BE2C (cell line): ENCODE measurements around the gene RAPGEF2.

Source experiments
- DNase-seq: peaks from one replicate; pipeline ENCODE4 v3.0.0-alpha.2; 2020
- H3K27me3 ChIP-seq: fragments of 250-450 bp; sonication (Bioruptor Pico); 2 replicates; pipeline ENCODE4 v1.5.1; 2020; ENCODE audit warnings: mild to moderate bottlenecking
- H3K36me3 ChIP-seq: fragments of 250-450 bp; sonication (Bioruptor Pico); 2 replicates; pipeline ENCODE4 v1.5.1; 2020; ENCODE audit warnings: mild to moderate bottlenecking
- H3K4me1 ChIP-seq: fragments of 250-450 bp; sonication (Bioruptor Pico); 2 replicates; pipeline ENCODE4 v1.5.1; 2020
- H3K4me3 ChIP-seq: 2 replicates; pipeline ENCODE4 v1.5.1; 2011; ENCODE audit warnings: low read depth, low read length
- H3K9me3 ChIP-seq: fragments of 250-450 bp; sonication (Bioruptor Pico); 2 replicates; pipeline ENCODE4 v1.5.1; 2020
- CTCF ChIP-seq: IDR thresholded peaks from 2 replicates; pipeline ENCODE4 v1.5.1; 2012; ENCODE audit warnings: mild to moderate bottlenecking, low read depth, low read length

RAPGEF2 gene

DNA sequence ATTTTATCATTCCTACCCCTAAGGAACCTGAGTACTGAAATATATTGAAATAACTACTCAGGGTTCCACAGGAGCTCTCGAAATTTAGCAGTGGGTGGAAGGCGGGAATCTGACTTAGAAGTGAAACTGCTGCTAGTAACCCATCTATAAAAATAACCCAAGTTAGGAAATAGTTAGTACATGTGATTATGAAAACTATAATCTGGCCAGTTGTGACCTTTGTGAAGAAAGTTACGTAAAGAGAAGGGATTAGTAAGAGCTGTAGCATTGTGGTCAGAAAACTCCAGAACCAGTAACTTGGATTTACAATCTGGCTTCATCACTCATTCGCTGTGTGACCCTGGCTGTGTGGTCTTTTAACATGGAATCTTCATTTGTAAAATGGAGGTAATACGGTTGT lies 175.5 kb downstream of the RAPGEF2 start:
- Histone ChIP-seq H3K4me3 (no peak overlapping the region), H3K36me3 (peaks cover 29% of the 10 kb centered on the region), H3K4me1 (peaks cover 6% of the 10 kb centered on the region; the same call in 1 of the 2 replicates), H3K9me3 (no peaks in the 10 kb centered on the region), H3K27me3 (no peaks in the 10 kb centered on the region)
- TF ChIP-seq CTCF = no peak
- DNase-seq = no peak

- Histone ChIP-seq H3K36me3 (peaks cover 29% of the 10 kb centered on the region), H3K27me3 (no peaks in the 10 kb centered on the region), H3K4me3 (no peak overlapping the region), H3K9me3 (no peaks in the 10 kb centered on the region), H3K4me1 (peaks cover 6% of the 10 kb centered on the region; the same call in 1 of the 2 replicates)
- no peak for TF ChIP-seq CTCF
- no peak for DNase-seq
Observed at GRCh38 chr4:159279084-159279483, 176.2 kb downstream of the RAPGEF2 start.

- Histone ChIP-seq H3K27me3 (no peaks in the 10 kb centered on the region), H3K9me3 (no peaks in the 10 kb centered on the region), H3K4me3 (no peak overlapping the region), H3K36me3 (peaks cover 26% of the 10 kb centered on the region), H3K4me1 (no peaks in the 10 kb centered on the region; the same call in 1 of the 2 replicates)
- no peak for TF ChIP-seq CTCF
- DNase-seq = no peak
Observed at GRCh38 chr4:159280442-159281172, 177.7 kb downstream of the RAPGEF2 start.

- no peaks in the 10 kb centered on the region for H3K27me3 ChIP-seq
- TF ChIP-seq CTCF = no peak
- H3K4me1 ChIP-seq = no peaks in the 10 kb centered on the region; the same call in 1 of the 2 replicates
- H3K9me3 ChIP-seq = no peaks in the 10 kb centered on the region
- DNase-seq = no peak
- H3K36me3 ChIP-seq = peaks cover 27% of the 10 kb centered on the region
- no peak overlapping the region for H3K4me3 ChIP-seq
Observed at GRCh38 chr4:159281771-159282170, 178.9 kb downstream of the RAPGEF2 start.

DNA sequence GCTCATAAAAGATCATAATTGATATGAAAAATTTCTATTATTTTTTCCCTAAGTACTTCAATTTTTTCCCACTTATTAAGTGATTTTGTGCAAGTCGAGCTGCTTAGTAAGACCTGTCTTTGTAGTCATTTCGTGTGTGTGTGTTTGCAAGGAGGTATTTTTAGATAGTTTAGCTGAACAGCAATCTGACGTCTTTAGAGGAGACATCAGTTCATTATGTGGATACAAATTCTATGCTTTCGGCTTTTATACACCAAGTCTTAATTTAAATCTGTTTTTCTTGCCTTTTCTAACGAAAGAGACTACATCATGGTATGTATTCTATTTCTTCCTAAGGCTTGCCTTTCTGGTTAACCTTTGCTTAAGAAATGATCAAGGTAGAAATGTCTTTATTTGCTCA lies 179.4 kb downstream of the RAPGEF2 start:
- Histone ChIP-seq H3K4me3 (no peak overlapping the region), H3K9me3 (no peaks in the 10 kb centered on the region), H3K27me3 (no peaks in the 10 kb centered on the region), H3K36me3 (peaks cover 27% of the 10 kb centered on the region), H3K4me1 (no peaks in the 10 kb centered on the region; the same call in 1 of the 2 replicates)
- TF ChIP-seq CTCF = no peak
- DNase-seq = no peak

DNA sequence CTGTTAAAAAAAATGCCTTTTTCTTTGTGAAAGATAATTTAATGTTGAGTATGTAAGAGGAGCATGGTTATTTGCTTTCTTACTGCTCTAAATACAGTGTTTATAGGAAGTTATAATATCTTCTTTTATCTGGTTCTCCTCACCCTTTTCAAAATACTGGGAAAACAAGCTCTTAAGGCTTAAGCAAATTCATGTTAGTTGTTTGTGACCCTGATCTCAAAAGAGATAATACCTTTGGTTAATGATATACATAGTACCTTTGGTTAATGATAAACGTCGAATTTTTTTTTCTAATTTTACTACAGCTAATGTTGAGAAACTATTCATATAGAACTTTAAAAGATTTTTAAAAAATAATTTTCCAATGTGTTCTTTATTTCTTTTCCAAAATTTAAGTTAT lies 180.1 kb downstream of the RAPGEF2 start:
- H3K27me3 ChIP-seq = no peaks in the 10 kb centered on the region
- H3K4me3 ChIP-seq = no peak overlapping the region
- H3K9me3 ChIP-seq = no peaks in the 10 kb centered on the region
- peaks cover 25% of the 10 kb centered on the region for H3K36me3 ChIP-seq
- no peak for DNase-seq
- no peaks in the 10 kb centered on the region; the same call in 1 of the 2 replicates for H3K4me1 ChIP-seq
- no peak for TF ChIP-seq CTCF
